ENCODE results near the gene KATNA1. TPM values are rescaled to one million over a fixed set of nuclear protein-coding genes. Genes with fewer than 3 reads are reported as not detected.

The KATNA1 gene
- total and polyA plus RNA-seq, 9 of the 15 experiments (the other 6 are each of a cell fraction or from before 2014, with no cell fraction given) = 22.5 to 76.9 (median 45.0) TPM

DNA sequence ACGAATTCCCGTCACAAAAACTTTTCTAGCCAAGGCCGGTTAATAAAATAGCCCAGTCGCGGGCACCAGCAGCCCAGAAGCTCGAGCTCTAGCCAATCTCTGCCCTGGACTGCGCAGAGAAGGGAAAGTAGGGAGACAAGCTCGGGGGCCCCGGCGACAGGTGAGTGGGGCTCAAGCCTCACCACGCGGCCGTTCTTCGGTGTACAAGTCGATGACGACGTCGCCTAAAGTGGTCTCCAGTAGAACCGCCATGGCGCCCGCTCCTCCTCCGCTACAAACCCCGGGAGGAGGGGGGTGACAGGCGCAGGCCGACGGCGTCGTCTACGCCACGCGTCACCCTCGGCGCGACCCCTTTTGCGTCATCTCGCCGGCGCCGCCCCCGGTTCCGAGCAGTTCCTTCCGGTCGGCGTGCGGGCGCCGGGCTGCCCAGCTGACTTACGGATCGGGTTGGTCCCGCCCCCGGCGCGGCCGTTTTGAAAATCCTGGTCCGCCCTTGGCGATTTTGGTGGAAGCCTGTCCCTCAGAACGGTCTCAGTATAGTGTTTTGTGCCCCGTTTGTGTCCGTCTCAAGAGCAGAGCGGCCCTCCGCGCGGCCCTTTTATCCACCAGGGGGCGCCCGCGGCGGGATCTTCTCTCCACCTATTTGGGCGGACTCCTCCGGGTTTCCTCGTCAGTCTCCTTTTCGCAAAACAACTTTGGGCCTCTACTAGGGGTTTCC is 102.6 kb downstream of the KATNA1 start, which contains the start of gene PPIL4 (continued):
- TF ChIP-seq, protein P1, sequence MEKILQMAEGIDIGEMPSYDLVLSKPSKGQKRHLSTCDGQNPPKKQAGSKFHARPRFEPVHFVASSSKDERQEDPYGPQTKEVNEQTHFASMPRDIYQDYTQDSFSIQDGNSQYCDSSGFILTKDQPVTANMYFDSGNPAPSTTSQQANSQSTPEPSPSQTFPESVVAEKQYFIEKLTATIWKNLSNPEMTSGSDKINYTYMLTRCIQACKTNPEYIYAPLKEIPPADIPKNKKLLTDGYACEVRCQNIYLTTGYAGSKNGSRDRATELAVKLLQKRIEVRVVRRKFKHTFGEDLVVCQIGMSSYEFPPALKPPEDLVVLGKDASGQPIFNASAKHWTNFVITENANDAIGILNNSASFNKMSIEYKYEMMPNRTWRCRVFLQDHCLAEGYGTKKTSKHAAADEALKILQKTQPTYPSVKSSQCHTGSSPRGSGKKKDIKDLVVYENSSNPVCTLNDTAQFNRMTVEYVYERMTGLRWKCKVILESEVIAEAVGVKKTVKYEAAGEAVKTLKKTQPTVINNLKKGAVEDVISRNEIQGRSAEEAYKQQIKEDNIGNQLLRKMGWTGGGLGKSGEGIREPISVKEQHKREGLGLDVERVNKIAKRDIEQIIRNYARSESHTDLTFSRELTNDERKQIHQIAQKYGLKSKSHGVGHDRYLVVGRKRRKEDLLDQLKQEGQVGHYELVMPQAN (IDR thresholded peaks at IDR 0.05; ENCODE audit: borderline replicate concordance) = peak; percentile 95
- TF ChIP-seq ARHGAP35 (IDR thresholded peaks at IDR 0.05; ENCODE audit: partially characterized antibody) = no peak
- TF ChIP-seq ZFX (CRISPR knock-in tag; IDR thresholded peaks at IDR 0.05) = peak; percentile 83
- TF ChIP-seq, protein P2, sequence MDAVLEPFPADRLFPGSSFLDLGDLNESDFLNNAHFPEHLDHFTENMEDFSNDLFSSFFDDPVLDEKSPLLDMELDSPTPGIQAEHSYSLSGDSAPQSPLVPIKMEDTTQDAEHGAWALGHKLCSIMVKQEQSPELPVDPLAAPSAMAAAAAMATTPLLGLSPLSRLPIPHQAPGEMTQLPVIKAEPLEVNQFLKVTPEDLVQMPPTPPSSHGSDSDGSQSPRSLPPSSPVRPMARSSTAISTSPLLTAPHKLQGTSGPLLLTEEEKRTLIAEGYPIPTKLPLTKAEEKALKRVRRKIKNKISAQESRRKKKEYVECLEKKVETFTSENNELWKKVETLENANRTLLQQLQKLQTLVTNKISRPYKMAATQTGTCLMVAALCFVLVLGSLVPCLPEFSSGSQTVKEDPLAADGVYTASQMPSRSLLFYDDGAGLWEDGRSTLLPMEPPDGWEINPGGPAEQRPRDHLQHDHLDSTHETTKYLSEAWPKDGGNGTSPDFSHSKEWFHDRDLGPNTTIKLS (IDR thresholded peaks at IDR 0.05; ENCODE audit: borderline replicate concordance, low read depth) = peak; percentile 98
- TF ChIP-seq ZNF76 (CRISPR knock-in tag; IDR thresholded peaks at IDR 0.05; ENCODE audit: borderline replicate concordance) = no peak
- TF ChIP-seq ZNF174 (CRISPR knock-in tag; IDR thresholded peaks at IDR 0.05) = peak; percentile 30; the same call in 1 of the 2 replicates
- TF ChIP-seq TRIM24 (IDR thresholded peaks at IDR 0.05) = no peak
- peak; percentile 68 for TF ChIP-seq DEAF1 (CRISPR knock-in tag; IDR thresholded peaks at IDR 0.05)
- TF ChIP-seq ZNF699 (CRISPR knock-in tag; IDR thresholded peaks at IDR 0.05; ENCODE audit: insufficient replicate concordance) = no peak
- TF ChIP-seq RUNX1 (IDR thresholded peaks at IDR 0.05; ENCODE audit: low read depth) = no peak
- peak; percentile 24 for TF ChIP-seq CGGBP1 (CRISPR knock-in tag; IDR thresholded peaks at IDR 0.05)
- no peak for TF ChIP-seq RFX7 (CRISPR knock-in tag; IDR thresholded peaks at IDR 0.05)
- TF ChIP-seq RBM14 (IDR thresholded peaks at IDR 0.05; ENCODE audit: borderline replicate concordance, insufficient read depth, low read depth, low read length) = 0 out of 2 replicates have a peak, but pooled peaks have one; percentile 75
- peak; percentile 83; the same call in 1 of the 2 replicates for TF ChIP-seq ZZZ3 (IDR thresholded peaks at IDR 0.05)
- TF ChIP-seq TARDBP (IDR thresholded peaks at IDR 0.05) = peak; percentile 26; the same call in 1 of the 2 replicates
- TF ChIP-seq ZFP1 (CRISPR knock-in tag; IDR thresholded peaks at IDR 0.05) = no peak
- TF ChIP-seq EP400 (IDR thresholded peaks at IDR 0.05) = peak; percentile 98
- TF ChIP-seq ZKSCAN8 (CRISPR knock-in tag; IDR thresholded peaks at IDR 0.05) = 0 out of 2 replicates have a peak, but pooled peaks have one; percentile 2
- peak; percentile 94 to 100 for TF ChIP-seq SIN3A (IDR thresholded peaks at IDR 0.05; ENCODE audit: borderline replicate concordance in 2 of 2, control insufficient read depth in 1 of 2, low read depth in 2 of 2, low read length in 2 of 2)
- no peak for TF ChIP-seq ZNF217 (CRISPR knock-in tag; IDR thresholded peaks at IDR 0.05)
- TF ChIP-seq HDAC3 (IDR thresholded peaks at IDR 0.05; ENCODE audit: borderline replicate concordance, partially characterized antibody) = peak; percentile 68
- TF ChIP-seq MAZ (CRISPR knock-in tag; conservative IDR thresholded peaks at IDR 0.05 in 1 of 2, IDR thresholded peaks at IDR 0.05 in 1 of 2) = peak; percentile 98 to 99
